GM18907 (cell line): Measurements from ENCODE around the gene DAAM1.

Experiments
- ATAC-seq: cut with Tn5 transposase; IDR thresholded peaks from one replicate; pipeline ENCODE4 v1.9.1; 2021; ENCODE audit warnings: mild to moderate bottlenecking, moderate library complexity; ENCODE audit not compliant: unreplicated experiment

The DAAM1 gene

DNA sequence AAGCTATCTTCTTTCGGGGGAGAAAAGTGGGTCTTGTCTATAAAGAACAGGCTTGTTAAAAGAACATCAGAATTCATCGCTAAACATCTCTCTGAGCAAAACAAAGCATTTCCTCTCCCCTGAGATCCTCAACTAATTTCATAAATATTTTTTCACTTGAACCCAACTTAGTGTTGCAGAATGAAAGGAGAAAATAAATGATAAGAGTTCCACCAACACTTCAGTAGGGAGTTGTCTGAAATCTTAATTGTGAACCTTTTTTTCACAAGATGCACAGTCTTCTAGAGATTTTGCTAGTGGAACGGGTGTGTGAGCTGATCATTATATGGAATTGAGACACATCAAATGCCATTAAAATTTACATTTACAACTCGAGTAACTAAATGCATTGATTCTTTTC is 1.3 kb upstream of the DAAM1 start:
- no peak for ATAC-seq

DNA sequence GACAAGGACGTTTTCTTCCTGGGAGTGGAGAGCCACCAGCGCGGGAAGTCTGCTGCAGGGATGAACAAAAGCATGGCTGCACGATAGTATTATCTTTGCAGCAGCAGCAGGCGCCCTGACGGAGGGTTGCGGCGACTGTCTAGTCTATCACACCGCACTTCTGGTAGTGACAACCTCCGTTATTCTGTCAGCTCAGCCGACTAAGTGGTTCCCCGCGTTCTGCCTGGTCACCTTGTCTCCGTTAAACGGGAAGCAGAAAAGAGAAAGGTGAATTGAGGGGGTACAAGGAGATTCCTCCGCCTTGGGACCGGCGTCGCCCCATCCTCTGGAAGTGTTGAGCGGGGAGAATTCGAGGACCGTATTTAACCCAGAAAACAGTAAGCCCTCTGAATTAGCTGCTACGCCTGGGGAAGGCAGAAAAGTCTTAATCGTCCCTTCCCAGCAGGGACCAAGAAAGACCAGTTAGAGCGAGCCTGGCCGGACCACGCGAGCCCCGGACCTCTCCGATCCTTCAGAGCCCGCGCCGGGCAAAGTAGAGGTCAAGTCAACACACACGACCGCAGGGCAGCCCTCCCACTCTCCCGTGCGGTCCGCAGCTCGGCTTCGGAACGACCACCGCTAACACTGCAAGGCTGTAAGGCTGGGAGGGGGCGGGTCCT is 536 bp upstream of the DAAM1 start:
- peak; percentile 23 for ATAC-seq

DNA sequence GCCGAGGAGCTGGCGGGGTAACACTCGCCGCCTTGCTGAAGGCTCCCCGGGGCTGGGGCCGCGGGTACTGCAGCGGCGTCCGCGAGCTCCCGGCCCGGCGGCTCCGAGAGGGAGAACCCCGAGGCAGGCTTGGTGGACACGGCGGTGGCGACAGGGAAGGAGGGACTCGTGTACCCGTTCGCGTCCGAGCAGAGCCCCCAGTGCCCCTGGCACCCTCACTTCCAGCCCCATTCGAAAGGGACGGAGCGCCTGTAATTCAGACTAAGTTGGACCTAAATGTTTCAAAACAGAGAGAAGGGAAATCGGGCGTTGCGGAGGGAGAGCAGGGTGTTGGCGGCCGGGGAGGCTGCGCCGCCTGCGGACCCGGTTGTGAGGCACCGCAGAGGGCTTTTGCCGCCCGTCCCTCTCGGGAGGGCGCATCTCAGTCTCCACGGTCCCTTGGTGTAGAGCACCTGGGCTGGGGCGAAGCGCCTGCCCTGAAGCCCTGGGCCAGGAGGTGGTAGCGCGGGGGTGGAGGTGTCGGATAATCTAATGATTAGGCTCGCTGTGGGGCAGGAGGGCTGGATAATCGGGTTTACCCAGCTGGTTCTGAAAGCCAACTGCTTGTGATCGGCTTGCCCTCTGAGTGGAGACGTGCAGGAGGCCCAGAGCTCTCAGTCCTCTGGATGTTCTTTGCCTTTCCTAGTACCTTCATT is 771 bp downstream of the DAAM1 start:
- peak; percentile 21 for ATAC-seq

DNA sequence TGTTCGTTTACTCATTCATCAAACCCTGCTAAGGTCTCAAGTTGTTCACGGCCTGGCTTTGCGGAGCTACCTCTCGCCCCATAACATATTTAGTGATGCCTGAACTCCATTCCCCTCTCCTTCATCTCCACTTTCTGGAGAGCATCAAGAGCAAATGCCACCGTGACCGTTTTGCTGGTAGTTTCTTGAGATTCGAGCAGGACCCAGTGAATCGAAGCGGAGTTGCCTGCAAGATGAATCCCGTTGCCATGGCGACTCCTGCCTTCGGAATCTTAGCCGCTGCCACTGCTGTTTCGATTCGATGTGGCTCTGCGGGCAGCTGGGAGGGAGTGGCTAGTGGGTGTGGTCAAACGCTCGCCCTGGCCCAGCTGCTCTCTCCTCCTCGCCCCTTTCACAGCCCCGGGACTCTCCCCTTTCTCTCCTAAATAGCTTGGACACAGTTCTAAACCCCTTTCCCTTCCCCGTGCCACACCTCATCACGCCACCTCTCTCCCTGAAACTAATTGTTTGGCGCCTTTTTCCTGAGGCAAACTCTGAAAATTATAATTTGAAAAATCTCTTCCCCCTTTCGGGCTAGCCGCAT is 1.4 kb downstream of the DAAM1 start:
- ATAC-seq: peak; percentile 56

DNA sequence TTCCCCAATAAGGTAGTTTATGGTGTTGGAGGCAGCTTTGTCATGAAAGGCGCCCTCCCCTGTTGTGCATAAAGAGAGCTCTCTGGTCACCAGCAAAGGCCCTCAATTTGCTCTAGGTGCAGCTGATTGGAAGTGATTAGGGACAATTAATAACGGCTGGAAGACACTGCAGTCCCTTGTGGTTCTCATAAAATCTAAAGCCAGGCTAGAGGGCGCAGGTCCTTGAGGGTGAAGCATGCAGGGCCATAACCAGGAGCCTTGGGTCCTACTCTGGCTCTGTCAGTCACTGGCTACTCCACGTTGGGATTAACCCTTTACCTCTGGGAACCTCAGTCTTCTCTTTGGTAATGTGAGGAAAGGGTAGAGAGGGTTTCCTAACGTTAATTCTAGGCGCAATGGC is 1.9 kb downstream of the DAAM1 start:
- peak; percentile 22 for ATAC-seq

DNA sequence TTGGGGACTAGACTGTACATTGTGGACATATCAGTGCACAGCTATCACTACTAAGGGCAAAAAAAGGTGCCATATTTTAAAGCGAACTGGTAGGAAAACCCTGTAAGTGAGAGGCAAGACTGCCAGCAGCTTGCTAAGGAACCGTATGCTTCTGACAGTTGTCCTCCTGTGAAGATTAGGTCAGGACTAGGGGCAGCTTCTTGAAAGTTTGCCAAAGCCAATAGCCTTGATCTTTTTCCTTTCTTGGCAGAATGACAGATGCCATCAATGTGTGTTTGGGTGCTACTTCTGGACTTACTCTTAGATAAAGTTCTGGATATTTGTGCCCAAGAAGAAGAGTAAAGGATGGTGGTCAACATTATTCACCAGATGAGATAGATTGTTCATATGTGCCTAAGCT is 7.4 kb downstream of the DAAM1 start:
- no peak for ATAC-seq

DNA sequence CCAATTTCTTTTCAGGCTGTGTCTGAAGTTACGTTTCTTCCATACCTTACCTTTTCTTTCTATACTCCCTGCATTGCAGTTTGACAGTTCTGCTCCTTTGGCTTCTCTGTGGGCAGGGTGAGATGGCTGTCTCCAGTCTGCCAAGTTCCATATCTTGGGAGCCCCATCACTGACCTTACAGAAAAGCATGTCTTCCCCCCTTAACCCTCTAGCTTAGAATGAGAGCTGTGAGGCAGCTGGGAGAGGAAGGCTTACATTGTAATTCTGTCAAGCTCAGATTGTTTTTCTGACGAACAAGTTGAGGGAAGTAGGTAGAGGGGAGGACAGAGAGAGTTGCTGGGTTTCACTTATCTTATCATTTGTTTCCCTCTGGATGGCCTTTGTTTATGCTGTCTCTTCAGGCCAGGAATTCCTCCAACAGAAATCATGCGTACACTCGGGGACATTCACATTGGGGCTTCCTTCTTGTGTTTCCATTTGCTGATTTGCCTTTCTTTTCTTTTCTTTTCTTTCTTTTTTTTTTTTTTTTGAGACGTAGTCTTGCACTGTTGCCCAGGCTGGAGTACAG is 9.3 kb downstream of the DAAM1 start:
- no peak for ATAC-seq

DNA sequence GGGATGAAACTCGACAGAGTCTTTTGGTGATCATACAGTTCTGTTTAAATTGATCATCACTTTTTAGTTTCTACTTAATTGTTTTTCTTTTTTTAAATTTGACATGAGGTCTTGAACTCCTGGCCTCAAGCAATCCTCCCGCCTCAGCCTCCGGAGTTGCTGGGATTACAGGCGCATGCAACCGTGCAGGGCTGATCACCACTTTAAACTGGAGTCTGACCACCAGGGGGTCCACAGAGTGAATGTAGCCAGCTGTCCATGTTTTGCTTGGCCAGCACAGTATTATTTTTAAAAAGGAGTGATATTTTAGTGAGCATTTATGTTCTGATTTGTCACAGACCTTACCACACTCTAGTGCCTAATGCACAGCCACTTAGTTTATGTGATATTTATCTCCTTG is 10.7 kb downstream of the DAAM1 start:
- no peak for ATAC-seq

DNA sequence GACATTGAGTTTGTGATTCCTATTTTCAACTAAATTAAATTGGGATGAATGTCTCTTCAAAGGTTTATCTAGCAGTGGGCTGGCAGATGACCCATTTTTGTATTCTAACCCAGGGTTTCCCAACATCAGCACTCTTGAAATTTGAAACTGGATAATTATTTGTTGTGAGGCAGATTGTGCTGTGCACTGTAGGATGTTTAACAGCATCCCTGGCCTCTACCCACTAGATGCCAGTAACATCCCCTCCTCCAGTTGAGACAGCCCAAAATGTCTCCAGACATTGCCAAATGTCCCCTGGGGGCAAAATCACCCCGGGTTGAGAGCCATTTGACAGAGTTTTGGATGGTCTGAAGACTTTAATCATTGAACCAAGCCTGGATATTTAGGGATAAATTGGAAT is 11.1 kb downstream of the DAAM1 start:
- ATAC-seq: no peak

DNA sequence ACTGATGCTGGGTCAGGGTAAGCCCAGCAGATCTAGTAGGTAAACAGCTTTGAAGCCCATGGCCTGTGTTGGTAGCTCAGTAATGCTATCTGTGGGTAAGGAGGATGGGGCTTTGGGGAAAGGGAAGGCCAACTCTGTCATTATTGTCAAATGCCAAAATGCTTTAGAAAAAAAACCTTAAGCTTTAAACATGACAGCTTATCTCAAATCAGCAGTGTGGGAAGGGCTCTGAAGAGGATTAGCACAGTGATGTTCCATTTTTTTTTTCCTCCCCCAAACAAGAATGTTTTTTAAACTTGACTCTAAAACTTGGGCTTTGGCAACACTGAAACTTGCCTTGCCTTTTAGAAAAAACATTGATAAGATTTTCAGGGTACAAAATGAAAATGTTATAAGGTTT is 11.7 kb downstream of the DAAM1 start:
- no peak for ATAC-seq

DNA sequence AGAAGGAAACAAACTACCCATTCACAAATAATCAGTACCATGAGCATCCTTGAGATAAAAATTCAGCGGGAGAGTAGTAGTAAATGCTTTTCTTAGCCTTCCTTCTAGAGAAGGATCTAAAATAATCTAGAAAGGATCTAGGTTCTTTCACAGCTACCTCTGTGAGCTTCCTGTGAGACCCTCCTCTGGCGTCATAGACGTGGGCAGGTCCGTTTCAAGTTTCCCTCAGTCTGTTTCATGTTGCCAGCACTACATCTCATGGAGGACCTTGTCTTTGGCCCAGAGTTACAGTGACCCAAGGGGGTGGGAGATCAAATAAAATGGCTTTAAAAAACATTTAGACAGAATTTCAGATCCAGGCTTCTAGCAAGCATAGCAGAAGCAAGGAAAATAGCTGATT is 13.6 kb downstream of the DAAM1 start:
- ATAC-seq: no peak

DNA sequence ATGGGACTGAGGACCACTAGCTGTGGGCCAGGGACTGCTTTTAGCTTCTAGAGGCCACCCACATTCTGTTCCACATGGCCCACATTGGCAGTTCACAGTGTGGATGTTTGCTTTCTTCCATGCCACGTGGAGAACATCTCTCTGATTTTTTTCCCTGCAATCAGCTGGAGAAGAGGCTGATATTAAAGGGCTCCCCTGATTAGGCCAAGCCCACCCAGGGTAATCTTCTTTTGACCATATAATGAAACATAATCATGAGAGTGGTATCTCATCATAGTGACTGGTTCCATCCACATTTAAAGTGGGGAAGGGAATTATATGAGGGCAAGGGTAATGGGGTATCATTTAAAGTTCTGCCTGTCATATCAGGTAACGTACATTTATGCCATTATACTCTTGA is 15.8 kb downstream of the DAAM1 start:
- no peak for ATAC-seq

DNA sequence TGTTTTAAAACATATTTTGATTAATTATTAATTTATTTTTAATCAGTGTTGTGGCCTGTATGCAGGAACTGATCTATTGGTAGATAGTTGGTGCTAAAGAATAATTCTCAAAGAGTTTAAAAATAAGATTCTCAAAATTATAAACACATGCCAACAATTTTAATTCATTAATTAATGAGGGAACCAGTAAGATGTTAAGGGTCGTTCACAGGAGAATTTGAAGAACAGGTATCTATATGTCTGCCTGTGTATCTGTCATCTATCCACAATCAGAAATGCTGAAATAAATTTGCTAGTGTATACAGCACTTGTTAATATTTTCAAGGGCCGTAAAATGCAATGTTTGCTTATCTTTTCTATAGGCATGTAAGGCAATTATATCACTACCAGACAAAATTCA is 18.4 kb downstream of the DAAM1 start:
- ATAC-seq: no peak

DNA sequence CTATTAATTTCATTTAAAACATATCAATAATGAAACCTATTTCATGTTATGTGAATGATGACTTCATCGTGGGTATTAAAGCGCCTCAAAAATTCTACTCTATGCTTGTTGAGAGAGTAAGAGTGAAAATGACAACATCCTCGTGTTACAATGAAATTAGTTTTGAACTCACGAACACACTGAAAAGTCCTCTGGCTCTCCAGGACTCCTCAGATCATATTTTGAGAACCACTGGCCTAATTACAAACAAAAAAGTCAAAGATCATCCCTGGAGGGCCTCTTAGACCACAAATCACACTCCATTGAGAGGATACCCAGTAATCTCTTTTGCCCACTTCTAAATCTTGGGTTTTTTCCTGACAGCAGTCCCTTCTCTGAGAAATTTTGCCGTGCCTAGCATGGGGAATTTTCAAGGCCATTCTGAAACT is 19.1 kb downstream of the DAAM1 start:
- peak; percentile 60 for ATAC-seq

DNA sequence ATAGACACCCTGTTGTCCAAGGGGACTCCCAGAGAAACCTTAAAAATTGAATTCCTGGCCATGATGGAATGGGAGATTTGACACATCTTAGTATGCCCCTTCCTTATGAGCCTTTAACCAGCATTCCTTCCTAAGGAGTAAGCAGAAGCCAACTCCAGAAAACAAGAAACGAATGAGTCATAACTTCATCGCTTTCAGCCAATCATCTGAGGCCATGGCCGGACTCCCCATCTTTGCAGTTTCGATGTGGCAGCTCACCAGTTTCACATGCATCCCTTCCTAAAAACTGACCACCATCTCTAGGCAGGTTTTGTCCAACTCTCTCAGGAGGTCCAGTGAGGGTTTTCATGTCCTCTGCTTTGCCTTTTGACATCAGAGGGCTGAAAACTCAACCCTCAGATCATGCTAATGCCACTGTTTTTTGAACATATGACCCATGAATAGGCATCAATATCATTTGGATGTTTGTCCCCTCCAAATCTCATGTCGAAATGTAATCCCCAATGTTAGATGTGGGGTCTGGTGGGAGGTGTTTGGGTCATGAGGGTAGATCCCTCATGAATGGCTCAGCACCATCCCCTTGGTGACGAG is 19.9 kb downstream of the DAAM1 start:
- no peak for ATAC-seq

DNA sequence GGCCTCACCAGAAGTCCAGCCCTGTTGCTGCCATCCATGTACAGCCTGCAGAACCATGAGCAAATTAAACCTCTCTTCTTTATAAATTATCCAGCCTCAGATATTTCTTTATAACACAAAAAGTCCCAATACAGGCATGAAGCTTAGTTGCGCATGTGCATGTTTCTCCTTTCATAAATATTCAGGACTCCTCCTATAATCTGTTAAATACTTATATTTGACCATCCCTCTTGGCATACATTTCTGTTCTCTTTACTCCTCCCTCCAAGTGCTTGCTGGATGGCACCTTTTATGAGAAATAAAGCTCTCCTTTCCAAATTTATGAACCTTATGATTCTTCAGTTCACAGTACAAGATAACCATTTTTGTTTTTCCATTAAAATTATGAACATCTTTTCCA is 20.5 kb downstream of the DAAM1 start:
- ATAC-seq: no peak

DNA sequence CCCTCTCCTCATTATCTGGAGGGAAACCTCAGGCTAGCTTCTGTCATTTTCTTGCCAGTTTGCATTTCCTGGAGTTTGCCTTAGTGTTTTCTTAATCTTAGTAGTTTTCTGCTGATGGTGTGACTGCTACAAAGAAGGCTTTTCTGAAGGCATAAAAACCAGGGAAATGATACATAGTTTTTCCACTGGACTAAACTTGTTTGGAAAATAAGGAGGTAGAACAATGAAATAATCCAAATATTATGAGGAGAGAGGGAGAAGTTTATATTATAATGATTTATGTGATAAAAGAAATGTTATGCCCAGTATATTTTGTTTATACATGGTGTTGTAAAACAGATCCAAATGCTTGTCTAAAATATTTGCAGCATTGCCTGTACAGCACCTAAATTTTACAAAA is 22.2 kb downstream of the DAAM1 start:
- no peak for ATAC-seq

DNA sequence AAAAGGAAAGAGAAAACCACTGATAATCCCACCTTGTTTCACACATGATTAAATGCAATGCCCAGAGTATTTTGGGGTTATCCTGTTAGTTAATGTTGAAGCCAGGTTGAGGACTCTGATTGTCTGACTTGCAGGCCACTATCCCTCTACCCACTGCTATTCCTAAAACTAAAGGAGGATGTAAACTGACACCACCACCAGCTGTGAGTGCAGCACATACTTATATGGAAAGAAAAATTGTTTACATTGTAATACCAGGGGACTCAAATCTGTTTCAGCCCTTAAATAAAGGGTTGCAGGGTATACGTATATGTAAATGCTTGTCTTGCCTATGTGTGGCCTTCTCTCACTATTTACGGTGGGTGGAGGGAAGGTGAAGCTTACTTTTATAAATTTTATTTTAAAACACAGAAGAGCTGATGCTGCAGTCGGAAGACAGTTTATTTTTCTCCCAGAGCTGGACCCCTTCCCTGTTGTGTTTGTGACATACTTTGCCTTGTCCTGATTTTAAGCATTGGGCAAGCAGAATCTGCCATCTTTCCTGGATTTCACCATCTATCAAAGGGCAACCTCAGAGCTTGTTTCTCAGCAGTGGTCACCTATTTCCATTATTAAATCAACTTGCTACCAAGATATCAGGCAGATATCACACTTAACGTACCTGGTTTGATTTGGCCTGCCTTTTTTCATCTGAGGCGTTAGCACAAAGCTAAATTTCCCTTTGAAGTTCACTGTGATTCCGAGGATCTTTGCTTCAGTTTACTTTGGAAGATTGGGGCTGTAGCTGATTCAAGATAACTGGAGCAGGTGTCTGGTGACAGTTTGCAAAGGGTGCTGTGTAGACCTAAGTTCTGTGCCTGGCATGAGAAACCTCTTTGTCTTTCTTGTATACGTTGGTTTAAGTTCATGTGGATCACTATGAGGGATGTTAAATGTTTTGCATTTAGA is 25.2 kb downstream of the DAAM1 start:
- ATAC-seq: no peak

DNA sequence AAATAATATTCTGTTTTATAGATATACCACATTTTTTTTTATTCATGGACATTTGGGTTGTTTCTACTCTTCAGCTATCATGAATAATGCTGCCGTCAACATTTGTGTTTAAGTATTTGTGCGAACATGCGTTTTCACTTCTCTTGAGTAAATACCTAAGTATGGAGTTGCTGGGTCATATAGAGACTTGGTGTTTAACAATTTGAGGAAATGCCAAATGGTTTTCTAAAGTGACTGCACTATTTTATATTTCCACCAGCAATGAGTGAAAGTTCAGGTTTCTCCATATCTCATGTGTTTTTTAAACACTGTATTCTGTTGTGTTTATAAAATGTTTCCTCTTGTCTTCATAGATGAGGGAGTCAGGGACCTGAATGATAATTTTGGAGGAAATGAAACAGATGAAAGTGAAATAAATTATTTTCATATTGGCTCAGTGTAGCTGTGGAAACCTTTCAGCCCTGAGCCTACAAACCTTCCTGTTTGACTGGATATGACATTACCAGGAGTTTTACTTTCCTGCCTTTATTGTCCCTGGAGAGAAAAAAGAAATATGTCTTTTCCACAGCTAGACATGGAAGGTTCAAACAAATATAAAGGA is 26.3 kb downstream of the DAAM1 start:
- ATAC-seq: peak; percentile 55

DNA sequence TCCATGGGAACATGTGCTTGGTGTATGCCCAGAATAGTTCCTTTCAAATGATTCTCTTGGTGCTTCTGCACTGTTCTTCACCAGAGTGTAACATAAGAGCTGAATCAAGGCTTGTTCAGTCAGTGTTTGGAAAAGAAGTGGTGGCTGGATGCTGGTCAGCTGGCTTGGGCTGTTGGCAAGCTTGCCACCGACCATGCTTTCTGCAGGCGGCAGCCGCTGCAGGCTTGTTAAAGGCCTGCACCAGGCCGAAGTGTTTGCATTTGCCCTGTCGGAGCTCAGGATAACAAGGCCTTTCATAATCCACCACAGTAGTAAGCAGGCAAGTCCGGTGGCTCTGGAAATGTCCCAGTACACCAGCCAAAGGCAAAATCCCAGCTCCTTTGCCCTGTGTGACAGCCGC is 26.9 kb downstream of the DAAM1 start:
- peak; percentile 18 for ATAC-seq
